ENCODE results near the gene CUX1. TPM values are rescaled to one million over a fixed set of nuclear protein-coding genes. Genes with fewer than 3 reads are reported as not detected.

The CUX1 gene
- total and polyA plus RNA-seq, 2 of the 13 experiments (the other 11 are each of a cell fraction or from before 2014, with no cell fraction given) = 13.7 to 14.9 TPM

- ATAC-seq = no peak
- DNase-seq (ENCODE audit: low spot score) = no peak
- in situ Hi-C loops (cut with HindIII; ENCODE audit: extremely low pct_ligation_motif_present, low pct_unique_long_range_greater_than_20kb) = no loop called here
- CTCF ChIA-PET (ENCODE audit: low intra/inter-chr PET ratio, low total read pairs) = no interaction called here
- no peak overlapping the region for H3K4me3 ChIP-seq (replicated peaks in 1 of 3; ENCODE audit: insufficient read depth in 1 of 3, low read depth in 2 of 3, low read length in 3 of 3)
- FAIRE-seq = no peak
- TF ChIP-seq ZNF33B (CRISPR knock-in tag; IDR thresholded peaks at IDR 0.05) = no peak
- TF ChIP-seq POLR2A (IDR thresholded peaks at IDR 0.05; ENCODE audit: insufficient read depth in 1 of 2, low read depth in 2 of 2, low read length in 2 of 2) = no peak
- no peak for TF ChIP-seq TFE3 (CRISPR knock-in tag; IDR thresholded peaks at IDR 0.05)
- no peak for TF ChIP-seq BATF2 (CRISPR knock-in tag; IDR thresholded peaks at IDR 0.05)
- no peak for TF ChIP-seq RNF219 (CRISPR knock-in tag; IDR thresholded peaks at IDR 0.05)
- no peak for TF ChIP-seq FOXA1 (IDR thresholded peaks at IDR 0.05)
- no peak for TF ChIP-seq FOXA1 (CRISPR knock-in tag; IDR thresholded peaks at IDR 0.05)
- no peak for TF ChIP-seq DNMT1 (CRISPR knock-in tag; IDR thresholded peaks at IDR 0.05)
- no peak for TF ChIP-seq ZNF772 (CRISPR knock-in tag; IDR thresholded peaks at IDR 0.05)
- TF ChIP-seq ZBTB34 (CRISPR knock-in tag; IDR thresholded peaks at IDR 0.05) = no peak
- no peak for TF ChIP-seq HOMEZ (CRISPR knock-in tag; IDR thresholded peaks at IDR 0.05; ENCODE audit: low read depth)
- no peak for TF ChIP-seq ZNF891 (CRISPR knock-in tag; IDR thresholded peaks at IDR 0.05)
- no peak for TF ChIP-seq FOXK2 (IDR thresholded peaks at IDR 0.05)
- no peak for TF ChIP-seq PBX2 (CRISPR knock-in tag; IDR thresholded peaks at IDR 0.05)
- TF ChIP-seq ZSCAN9 (CRISPR knock-in tag; IDR thresholded peaks at IDR 0.05; ENCODE audit: borderline replicate concordance) = no peak
- TF ChIP-seq SMYD3 (CRISPR knock-in tag; IDR thresholded peaks at IDR 0.05) = no peak
- H4K20me1 ChIP-seq (ENCODE audit: insufficient read depth, low read length) = no peaks in the 10 kb centered on the region
- H3K27me3 ChIP-seq (ENCODE audit: control insufficient read depth in 1 of 2, insufficient read depth in 2 of 2, low read length in 2 of 2) = no peaks in the 10 kb centered on the region; a peak in 1 of 5 replicates
- no peak overlapping the region for H3K27ac ChIP-seq (ENCODE audit: extremely low read length, insufficient read depth, low read length)
- H3K9ac ChIP-seq (ENCODE audit: insufficient read depth, low read depth, low read length) = no peak overlapping the region
- POLR2A ChIA-PET = no interaction called here
- intact Hi-C loops (cut with micrococcal nuclease; ENCODE audit: unreplicated experiment) = no loop called here
- 98% methylated on average over 17 of the region's 18 CpGs for WGBS (ENCODE audit: low lambda C conversion rate)
- H3K9me3 ChIP-seq (ENCODE audit: low read length) = no peaks in the 10 kb centered on the region
- no peak overlapping the region for H3K4me2 ChIP-seq (ENCODE audit: low read depth, low read length)
- H3K36me3 ChIP-seq (replicated peaks in 1 of 2; ENCODE audit: control insufficient read depth in 1 of 2, insufficient read depth in 2 of 2, low read length in 2 of 2) = peaks cover 8 to 23% of the 10 kb centered on the region in 2 experiments; a peak in 4 of 5 replicates
- no peak overlapping the region for H2AFZ ChIP-seq (ENCODE audit: low read length)
- no TSS peak for BruUV-seq (replicated peaks)
- H3K79me2 ChIP-seq (ENCODE audit: insufficient read depth, low read length) = no peaks in the 10 kb centered on the region
- H3K4me1 ChIP-seq (ENCODE audit: insufficient read depth, low read length) = no peaks in the 10 kb centered on the region
Observed at GRCh38 chr7:102227371-102227770, 409.9 kb downstream of the CUX1 start.
